OCI-M2 (cell line): ENCODE results near the gene OLA1.

Source experiments
- DNase-seq: peaks from one replicate; lab custom pipeline; 2025; ENCODE audit not compliant: unreplicated experiment; lab: John Stamatoyannopoulos, UW

The OLA1 gene

DNA sequence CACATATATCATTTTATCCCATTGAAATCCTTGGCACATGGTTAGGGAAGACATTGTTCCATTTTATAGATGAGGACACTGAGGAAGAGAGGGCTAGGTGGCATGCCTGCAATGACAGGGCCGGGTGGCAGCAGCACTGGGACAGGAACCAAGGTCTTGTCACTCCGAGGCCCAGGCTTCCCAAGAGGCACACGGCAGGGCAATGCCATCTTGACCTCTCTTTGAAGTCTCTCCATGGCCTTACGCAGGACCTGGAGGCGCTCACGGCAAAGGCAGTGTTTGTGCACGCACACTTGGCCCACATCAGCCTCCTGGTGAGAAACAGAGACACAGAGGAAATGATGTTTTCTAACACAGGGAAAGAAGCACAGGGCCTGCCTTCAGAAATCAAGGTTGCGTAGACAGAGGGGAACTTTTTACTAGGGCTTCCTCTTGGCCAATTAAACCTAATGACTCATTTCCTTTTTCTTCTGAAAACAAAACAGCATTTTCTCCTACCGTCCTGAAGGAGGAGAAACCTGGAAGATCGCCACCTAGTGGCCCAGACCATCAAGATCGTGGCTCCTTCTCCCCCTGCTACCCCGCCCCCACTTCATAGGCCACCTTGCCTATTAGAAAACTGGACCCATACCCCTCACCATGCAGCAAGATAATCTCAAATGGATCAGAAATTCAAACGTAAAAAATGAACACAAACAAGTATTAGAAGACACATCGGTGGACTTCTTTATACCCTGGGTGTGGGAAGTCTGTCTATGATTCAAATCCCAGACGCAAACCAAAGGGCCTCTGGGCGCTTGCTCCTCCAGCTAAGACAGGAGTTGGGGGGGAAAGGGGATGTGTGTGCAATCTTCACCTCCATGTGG lies 208.5 kb downstream of the OLA1 start:
- DNase-seq = peak; percentile 14

DNA sequence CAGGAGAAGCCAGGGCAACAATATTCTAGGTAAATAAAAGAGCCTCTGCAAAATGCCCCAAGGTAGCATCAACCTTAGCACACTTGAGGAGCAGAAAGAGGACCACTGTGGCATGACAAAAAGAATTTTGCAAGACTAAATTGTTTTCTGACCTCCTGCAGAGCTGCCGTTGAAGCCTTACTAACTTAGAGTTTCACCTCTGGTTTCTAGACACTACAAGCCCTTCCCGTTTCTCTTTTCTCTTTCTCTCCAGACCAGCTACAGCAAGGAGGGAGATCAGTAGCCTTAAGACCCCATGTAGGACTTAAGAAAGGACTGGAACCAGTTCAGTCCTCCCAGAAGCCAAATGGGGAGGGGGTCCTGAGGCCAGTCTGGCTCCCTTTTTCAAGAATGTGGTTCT lies 209.9 kb downstream of the OLA1 start:
- DNase-seq = no peak

DNA sequence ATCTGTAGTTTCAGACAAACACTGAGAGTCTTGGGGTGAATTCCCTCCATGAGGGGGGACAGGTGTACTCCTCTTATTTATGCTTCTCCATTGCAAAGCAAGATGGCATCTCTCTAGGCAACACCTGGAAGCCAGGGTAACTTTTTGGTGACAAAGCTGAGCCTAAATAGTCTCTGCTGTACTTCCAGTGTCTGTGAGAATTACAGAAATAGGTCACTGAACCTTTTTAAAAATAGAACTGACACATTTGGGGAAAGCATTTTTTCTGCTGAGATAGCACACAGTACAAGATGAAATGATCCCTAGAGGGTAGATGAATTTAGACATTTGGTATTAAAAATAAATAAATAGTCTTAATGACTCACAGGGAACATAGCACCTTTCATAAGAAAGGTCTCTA lies 211.5 kb downstream of the OLA1 start:
- no peak for DNase-seq

DNA sequence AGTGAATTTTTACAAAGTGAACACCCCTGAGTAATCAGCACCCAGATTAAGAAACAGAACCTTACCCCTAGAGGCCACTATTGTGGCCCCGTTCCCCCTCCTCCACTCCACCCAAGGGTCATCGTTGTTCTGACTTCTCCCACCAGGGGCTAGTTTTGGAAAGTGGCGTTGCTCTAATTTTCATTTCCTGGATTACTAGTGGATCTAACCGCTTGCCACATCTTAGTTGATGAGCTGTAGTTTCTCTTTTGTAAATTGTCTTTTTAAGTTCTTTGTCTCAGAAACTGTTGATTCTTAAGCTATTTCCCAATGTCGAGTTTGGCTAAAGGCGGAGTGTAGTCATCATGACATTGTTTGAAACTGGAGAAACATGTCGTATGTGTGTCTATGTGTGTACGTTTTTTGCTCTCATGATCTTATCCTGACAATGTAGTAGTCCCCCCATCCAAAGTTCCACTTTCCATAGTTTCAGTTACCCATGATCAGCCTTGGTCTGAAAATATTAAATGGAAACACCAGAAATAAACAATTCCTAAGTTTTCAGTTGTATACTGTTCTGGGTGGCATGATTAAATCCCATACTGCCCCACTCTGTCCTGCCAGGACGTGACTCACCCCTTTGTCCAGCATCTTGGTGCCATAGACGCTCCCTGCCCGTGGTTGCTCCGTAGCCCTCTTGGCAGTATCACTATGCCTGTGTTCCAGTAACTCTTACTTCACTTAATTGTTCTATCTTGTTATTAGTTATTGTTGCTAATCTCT lies 212.2 kb downstream of the OLA1 start:
- DNase-seq = no peak

DNA sequence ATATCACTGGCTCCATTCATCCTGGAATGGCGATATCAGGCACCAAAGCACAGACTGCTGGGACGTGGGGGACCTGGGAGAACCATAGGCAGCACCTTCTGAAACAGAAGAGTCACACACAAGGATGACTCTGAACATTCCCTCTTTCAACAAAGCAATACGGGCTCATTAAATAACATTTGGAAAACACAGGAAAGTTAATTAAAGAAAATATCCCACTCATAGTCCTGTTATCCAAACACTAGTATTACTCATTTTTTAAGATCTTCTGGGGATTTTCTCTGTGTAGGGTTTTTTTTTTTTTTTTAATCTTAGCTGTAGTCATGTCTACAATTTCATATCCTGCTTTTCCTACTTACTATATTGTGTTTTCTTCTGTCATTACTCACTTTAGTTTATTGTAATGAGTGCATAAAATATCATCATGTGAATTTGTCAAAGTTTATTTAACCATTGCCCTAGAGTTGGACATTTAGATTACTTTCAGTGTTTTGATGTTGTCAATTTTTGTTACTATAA lies 213.2 kb downstream of the OLA1 start:
- DNase-seq = no peak

DNA sequence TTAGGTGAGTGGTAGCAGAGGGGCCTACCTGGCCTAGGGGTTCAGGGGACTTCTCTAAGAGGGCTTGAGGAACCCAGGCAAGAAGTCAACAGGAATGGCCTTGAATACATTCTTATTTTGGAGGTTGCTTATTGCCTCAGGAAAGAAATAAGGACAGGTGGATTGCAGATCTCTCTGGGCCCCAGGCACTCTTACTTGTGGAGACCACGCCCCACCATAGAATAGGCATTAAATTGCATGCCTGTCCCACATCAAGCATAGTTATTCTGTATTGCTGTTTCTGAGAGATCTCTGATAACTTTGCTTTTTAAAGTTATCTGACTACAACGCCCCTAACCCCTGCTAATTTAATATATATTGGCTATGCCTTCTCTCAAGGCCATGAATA lies 215.2 kb downstream of the OLA1 start:
- DNase-seq = no peak

DNA sequence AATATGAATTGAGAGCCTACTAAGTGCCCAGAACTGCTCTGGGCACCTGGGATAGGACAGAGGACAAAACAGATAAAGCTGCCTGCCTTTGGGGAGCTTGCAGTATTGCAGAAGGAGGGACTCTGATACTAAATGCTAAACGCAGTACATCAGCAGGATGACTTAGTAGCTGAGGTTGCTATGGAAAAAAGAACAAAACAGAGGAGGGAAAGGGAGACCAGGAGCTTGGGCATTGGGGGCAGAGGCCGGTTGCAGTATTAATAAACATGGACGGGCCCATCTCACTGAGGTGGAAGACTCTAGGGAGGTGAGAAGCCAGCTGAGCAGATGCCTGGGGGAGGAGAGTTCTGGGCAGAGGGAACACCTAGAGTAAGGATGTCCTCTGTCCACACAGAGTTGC lies 217.1 kb downstream of the OLA1 start:
- no peak for DNase-seq

DNA sequence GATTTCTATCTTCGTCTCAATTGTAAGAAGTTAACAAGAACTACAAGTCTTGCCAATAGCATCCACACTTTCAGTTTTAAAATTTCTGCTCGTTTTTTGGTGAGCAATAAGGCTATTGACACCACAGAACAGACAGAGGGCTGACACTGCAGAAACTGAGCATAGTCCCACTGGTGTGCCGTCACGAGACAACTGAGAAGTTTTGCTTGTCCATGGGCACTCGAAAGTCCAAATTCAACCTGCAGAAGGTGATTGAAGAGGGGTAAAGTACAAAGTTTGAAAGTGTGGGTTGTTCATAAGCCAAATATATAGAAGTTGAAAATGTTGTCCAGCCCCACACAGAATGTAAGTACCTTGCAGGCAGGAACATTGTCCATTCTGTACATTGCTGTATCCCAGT lies 219.4 kb downstream of the OLA1 start:
- DNase-seq = no peak

DNA sequence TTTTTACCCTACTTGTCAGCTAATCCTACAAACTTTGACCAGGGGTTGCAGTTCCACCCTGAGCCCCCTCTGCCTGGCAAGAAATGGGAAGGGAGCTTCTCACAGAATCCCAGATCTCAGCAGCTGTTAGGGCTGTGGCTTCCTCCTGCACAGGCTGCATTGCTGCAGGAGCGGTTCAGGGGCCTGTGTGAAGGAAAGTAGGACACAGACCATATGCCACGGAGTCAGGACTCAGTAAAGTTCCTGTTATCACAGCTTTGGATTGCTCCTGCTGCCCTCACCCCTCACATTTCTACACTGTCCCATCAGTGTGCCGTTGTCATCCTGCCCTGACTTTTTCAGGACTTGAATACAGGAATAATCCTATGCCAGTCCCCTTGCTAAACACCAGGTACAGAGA lies 220.4 kb downstream of the OLA1 start:
- no peak for DNase-seq

DNA sequence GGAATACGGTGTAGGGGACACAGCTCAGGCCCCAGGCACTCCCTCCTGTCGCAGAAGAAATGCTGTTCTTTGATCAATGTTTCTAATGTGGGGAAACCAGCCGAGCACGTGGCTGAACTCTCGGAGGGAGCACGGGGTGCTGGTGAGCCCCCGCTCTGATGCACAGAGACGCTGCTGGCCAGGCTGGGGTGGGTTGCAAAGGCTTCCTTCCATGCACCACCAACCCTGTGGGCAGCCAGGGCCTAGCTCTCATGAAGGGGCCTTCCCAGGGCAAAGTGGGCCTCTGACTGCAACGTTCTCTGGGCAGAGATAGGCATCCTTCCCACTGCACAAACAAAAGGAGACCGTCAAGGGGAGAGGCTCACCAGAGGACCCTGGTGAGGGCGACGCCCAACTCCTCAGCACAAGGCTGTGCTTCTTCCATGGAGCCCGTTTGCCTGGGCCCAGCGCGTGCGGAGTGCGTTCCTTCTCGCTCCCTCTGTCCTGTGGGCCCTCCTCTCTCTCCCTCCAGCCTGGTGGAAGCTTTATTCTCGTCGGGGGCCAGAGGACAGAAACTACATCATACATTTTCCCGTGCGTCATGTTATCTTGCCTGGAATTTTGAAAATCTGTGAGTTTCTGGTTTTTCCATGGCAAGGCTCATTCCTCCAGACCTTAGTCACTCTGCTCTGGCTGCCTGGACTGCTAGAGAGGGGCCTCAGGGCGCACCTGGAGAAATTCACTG lies 222.0 kb downstream of the OLA1 start:
- no peak for DNase-seq

DNA sequence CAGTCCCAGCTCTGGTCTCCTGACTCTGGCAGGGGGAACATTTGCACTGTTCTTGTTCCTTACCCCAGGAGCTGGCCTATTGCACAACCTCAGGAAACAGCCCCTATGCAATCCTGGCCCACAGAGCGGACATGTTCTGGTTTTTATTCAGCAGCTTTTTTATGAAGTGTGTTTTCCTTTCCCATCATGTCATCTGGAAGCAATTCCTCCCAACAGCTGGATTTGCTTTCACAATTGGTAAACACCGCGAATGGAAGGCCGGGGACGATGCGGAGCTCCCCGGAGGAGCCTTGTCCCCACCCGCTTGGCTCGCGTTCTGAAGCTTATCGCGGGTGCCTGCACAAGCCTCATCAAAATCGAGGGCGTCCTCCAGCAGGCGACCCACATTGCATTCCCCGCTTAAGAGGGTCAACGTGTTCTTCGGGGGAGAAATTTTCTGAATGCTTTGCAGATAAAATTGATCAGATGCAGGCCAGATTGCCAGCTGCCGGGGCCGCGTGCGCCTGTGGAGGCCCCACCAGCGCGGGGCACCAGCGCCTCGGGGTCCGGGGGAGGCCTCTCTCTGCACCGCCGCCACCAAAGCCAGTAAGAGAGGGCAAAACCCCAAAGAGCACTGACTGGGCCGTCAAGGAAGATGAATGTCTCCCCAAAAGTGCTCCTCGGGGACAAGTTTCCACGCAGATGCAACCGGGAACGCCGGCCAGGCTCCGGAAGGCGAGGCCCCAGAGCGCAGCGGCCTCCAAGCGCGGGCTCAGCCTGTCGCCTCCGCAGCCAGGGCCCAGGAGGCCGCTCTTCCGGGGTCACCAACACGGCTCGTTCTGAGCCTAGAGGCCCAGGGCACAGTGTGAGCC lies 222.8 kb downstream of the OLA1 start:
- no peak for DNase-seq

DNA sequence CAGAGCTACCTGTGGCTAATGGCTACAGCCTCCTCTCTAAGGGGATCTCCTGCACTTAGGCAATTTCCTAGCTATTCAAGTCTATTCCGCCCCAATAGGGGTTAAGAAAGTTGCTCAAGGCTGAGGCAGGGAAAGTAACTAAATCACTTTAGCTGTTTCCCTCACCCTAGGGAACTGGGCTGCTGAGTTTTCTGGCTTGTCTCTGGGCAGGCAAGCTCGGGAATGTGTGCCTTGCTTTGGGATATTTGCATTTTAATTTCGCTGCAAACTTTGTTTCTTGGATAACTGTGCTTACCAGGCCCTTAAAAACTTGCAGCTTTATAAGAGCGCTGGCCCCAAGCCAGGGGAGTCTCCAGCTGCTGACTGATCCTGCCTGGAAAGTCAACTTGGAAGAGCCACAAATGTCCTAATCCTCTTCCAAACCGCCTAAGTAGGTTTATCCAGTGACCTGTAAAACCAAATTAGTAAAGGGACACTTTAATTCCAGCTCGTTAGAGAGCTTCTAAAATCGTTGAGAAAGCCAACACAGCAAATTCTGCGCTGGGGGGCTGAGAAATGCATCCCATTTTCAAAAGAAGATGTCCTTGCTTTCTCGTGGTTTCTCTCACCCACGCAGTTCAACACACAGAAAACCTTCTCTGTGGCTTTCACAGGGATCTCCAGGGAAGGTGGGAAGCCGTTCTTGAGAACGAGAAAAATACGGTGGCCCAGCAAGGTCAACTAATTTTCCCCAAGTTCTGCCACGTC lies 223.6 kb downstream of the OLA1 start:
- DNase-seq = no peak

DNA sequence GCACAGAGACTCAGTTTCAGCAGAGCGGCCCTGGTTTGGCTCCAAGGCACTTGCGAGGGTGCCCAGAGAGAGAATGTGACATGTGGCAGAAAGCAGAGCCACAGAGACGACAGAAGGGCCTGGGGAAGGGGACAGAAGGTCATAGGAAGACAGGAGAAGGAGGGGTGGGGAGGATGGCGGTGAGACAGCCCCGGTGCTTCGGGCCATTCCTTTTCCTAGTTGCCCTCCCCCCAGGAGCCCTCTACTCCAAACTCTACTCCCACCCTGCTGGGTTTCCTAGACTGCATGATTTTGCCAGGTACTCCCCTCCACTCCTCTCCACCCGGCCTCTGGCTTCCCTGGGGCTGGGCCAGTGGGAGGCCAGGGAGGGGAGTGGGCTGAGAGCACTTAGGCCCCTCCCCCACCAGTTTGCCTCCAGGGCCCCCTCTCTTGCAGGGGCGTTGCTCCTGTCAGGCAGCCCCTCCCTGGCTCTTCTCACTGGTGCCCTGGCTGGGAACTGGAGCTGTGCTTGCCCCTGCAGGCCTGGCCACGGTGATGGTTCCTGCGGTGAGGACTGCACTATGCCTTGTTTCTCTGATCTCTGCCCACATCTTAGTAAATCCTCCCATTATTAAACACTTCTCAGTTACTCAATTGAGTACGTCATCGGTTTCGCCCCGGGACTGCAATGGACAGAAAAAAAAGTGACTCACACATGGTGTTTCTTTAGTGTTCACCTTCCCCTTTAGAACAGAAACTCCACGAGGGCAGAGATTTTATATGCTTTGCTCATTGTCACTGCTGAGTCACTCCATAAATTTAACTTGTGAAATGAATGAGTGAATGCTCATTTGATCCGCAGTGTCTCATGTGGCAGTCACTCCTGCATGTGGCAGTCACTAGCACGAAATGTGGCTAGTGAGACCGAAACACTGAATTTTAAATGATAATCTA lies 224.5 kb downstream of the OLA1 start:
- no peak for DNase-seq
